Measurements from ENCODE around the gene PGM2L1.
"Not testable (repeated sequence)": the region's sequence is repeated elsewhere in the genome, so short reads cannot be mapped to it uniquely, and the experiment has no call there.

PGM2L1 gene

DNA sequence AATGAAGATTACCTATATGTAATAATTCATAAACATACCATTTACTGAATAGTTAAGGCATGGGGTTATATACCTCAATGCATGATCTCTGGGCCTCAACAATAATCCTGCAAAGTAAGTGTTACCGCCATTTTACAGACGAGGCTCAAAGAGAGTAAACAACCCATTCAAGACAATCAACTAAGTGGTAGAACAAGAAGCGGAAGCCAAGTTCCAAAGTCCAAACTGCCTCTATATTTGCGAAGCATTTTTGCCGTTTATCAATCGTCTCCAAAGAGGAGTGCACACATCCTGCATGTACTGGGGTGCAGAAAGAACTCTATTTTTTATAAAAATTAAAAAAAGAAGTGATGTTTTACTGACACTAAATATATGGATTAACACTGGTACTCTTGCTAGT, 59.3 kb downstream of the PGM2L1 start:
- no peak for DNase-seq (ENCODE audit: low read depth in 3 of 3)

- no peak for DNase-seq (ENCODE audit: low read depth in 3 of 3)
Measured at GRCh38 chr11:74333193-74333592, 65.0 kb downstream of the PGM2L1 start.

GRCh38 chr11:74332291-74332690, 65.9 kb downstream of the PGM2L1 start:
- no peak for DNase-seq (ENCODE audit: low read depth in 3 of 3)

DNA sequence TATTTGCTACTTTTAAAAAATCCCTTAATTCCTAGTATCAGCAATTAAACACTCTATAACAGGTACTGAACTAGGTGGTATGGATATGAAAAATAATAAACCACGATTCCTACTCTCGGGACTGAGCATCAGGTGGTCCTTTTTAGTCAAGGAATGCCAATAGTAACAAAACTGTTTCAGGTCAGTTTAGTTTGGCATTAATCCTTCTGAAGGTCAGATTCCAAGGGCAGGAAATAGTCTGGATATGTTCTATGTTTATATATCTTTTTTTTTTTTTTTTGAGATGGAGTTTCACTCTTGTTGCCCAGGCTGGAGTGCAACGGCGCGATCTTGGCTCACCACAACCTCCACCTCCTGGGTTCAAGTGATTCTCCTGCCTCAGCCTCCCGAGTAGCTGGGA, 67.2 kb downstream of the PGM2L1 start:
- not testable (repeated sequence) for DNase-seq (ENCODE audit: low read depth in 3 of 3)

DNA sequence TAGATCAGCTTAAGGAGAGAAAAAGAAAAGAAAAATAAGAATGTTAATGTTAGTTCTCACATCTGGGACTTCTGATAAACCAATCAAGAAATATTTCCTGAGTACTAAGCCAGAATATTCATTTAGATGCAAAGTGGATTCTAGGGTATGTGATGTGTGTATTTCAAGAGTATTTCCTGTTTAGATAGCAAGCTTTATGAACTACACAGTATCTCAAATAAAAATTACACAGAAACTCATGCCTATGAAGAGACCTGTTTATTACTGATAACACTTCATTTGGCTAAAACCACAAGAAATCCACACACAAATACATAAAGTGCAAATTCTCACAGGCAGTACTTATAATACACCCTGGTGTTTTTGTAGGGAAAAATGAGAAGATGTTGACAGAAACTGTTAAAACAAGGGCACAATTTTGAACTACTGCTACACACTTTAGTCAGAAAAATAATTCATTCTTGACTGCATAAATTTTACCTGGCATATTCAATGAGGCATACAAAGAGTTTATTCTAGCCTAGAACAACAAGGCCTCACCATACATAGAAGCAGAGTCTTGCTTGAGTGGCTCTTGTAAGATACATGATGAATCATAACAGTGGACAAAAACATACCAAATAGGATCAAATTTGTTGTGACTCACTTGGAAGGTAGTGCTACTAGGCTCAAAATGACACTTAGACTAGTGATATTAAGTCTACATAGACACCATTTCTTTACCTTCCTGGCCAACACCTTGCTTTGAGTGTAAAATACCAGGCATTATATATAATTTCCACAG, 68.0 kb downstream of the PGM2L1 start:
- no peak for DNase-seq (ENCODE audit: low read depth in 3 of 3)

DNA sequence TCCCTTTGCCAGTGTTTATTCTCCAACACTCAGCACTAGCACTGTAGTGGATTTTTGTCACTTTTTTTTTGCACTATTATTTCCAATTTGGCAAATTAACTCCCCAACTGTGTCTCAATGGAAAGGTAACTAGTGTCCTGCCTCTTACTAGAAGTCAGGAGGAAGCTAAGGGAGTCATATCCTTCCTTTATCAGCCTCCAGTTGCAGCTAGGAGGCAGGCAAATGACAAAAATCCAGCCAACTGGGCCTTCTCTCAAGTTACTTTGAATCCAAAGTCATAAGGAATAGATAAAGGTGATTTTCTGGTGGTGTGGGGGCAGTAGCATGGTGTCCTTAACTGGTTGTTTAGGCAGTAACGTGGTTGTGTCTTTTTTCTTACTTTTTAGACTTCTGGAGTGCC, 71.2 kb downstream of the PGM2L1 start:
- no peak for DNase-seq (ENCODE audit: low read depth in 3 of 3)

- no peak for DNase-seq (ENCODE audit: low read depth in 3 of 3)
Measured at GRCh38 chr11:74326665-74327064, 71.6 kb downstream of the PGM2L1 start.

GRCh38 chr11:74325649-74326645, 72.3 kb downstream of the PGM2L1 start:
- no peak for DNase-seq (ENCODE audit: low read depth in 3 of 3)

GRCh38 chr11:74322667-74323066, 75.6 kb downstream of the PGM2L1 start:
- no peak for DNase-seq (ENCODE audit: low read depth in 3 of 3)

- DNase-seq (ENCODE audit: low read depth in 3 of 3): no peak
Measured at GRCh38 chr11:74321487-74322188, 76.6 kb downstream of the PGM2L1 start.

DNA sequence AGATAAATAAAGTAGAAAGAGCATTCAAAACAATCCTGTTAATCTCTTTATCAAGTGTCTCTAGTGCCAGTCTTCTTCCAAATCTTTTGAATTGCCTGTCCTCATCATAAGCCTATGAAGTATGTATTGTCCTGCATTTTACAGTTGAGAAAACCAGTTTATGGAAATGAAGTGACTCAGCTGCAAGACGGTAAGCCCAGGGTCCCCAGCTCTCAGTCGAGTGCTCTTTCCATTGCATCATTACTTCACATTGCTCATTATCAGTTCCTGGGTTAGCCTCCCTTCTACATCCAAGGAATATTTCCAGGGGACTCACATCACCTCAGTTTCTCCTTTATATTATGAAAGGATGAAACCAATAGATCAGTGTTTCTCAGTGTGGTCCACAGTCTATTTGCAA, 77.7 kb downstream of the PGM2L1 start:
- no peak for DNase-seq (ENCODE audit: low read depth in 3 of 3)

DNA sequence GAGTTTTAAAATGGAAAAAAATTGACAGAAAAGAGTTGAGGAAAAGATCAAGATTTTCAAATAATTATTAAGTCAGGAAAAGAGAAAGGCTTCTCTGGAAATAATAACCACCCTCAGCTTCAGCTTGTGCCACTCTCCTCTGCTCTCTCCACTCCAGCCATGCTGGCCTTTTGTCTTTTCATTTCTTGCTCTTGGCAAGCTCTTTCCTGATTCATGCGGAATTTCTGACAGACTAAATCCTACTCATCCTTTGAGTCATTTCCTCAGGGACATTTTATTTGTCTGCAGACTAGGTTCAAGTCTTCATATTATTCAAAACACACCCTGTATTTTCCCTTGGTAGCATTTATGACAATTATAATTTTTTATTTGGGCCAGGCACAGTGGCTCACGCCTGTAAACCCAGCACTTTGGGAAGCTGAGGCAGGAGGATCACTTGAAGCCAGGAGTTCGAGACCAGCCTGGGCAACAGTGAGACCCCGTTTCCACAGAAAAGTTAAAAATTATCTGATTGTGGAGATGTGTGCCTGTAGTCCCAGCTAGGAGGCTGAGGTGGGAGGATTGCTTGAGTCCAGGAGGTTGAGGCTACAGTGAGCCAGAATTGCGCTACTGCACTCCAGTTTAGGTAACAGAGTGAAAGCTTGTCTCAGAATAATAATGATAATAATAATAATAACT, 79.0 kb downstream of the PGM2L1 start:
- DNase-seq (ENCODE audit: low read depth in 3 of 3): no peak

DNA sequence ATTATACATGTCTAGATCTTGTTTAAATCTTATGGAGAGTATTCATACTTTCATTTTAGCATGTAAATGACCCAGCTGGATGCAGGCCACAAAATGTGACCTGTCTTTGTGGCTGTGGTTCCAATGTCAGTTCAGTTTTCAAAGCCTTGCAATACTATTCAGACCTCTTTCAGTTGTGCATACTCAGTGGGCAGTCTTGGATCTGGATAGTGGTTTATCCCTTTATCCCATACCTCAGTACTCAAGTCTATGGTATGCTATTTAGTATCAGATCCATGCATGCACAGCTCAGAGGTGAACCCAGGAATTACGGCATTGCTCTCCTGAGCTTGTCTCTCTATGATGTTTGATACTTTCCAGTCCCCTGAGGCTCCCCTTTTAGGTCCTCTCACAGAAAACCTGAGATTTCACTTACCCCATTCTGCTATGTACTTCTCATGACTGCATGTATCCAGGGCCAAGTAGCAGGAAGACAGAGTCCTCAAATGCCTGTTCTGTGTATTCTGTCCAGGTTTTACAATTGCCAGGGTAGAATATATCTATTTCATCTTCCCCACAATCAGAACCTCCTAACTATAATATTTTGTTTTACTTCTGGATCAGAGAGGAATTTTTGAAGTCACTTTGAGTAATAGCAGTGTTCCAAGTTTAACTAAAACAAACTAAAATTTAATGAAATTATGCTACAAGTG, 79.8 kb downstream of the PGM2L1 start:
- no peak for DNase-seq (ENCODE audit: low read depth in 3 of 3)

GRCh38 chr11:74316772-74317505, 81.3 kb downstream of the PGM2L1 start:
- no peak for DNase-seq (ENCODE audit: low read depth in 3 of 3)

DNA sequence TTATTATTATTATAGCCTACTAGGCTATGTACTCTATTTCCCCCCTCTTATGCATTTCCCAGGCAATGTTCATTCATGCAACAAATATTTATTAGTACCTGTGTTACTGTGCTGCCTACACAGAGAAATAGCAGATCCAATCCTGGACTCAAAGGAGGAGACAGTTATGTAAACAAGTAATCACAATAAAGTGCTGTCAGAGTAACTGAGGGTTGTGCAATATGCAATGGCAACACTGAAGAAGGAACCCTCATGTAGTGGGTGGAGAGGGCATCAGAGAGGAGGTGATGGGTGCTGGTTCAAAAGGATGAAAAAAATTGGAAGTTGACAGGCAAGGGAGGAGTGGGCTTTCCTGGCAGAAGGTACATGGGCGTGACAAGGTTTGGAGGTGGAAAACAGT, 85.9 kb downstream of the PGM2L1 start:
- DNase-seq (ENCODE audit: low read depth in 3 of 3): no peak

GRCh38 chr11:74311352-74311926, 86.8 kb downstream of the PGM2L1 start, which contains the start of gene P4HA3:
Gene P4HA3, minus strand, starts transcription at chr11:74311640. Its CDS starts 29 bp downstream, at chr11:74311611.
- peak in 2 of 3 experiments; percentile 24 to 42 for DNase-seq (ENCODE audit: low read depth in 3 of 3)

- no peak for DNase-seq (ENCODE audit: low read depth in 3 of 3)
Measured at GRCh38 chr11:74310857-74311256, 87.4 kb downstream of the PGM2L1 start.

GRCh38 chr11:74307434-74307833, 90.8 kb downstream of the PGM2L1 start:
- DNase-seq (ENCODE audit: low read depth in 3 of 3): no peak

- DNase-seq (ENCODE audit: low read depth in 3 of 3): no peak
Measured at GRCh38 chr11:74306435-74307175, 91.6 kb downstream of the PGM2L1 start.

Measured in stimulated activated CD4-positive, alpha-beta T cell treated with anti-CD3 and anti-CD28 coated beads, TNF-alpha, amount 100 ng/mL, for 4 hours (primary cell).